Glutamatergic neuron (in vitro differentiated cells): ENCODE data around the gene PIK3CD. TPM values are rescaled to one million over a fixed set of nuclear protein-coding genes. Genes with fewer than 3 reads are reported as not detected.

ENCODE experiments used
- DNase-seq: peaks from one replicate; pipeline ENCODE4 v3.0.0; 2022
- H3K27ac Mint-ChIP-seq: one replicate; pipeline ENCODE4 v1.8.0; 2020; ENCODE audit warnings: mild to moderate bottlenecking, mixed read lengths, inconsistent platforms; ENCODE audit not compliant: unreplicated experiment
- H3K27me3 Mint-ChIP-seq: one replicate; pipeline ENCODE4 v1.8.0; 2020; ENCODE audit warnings: mild to moderate bottlenecking, moderate library complexity, mixed read lengths, inconsistent platforms; ENCODE audit not compliant: unreplicated experiment
- H3K36me3 Mint-ChIP-seq: one replicate; pipeline ENCODE4 v1.8.0; 2020; ENCODE audit warnings: mild to moderate bottlenecking, mixed read lengths, inconsistent platforms; ENCODE audit not compliant: unreplicated experiment
- H3K4me1 Mint-ChIP-seq: one replicate; pipeline ENCODE4 v1.8.0; 2020; ENCODE audit warnings: mild to moderate bottlenecking, low read depth, mixed read lengths, inconsistent platforms; ENCODE audit not compliant: unreplicated experiment
- H3K4me3 Mint-ChIP-seq: one replicate; pipeline ENCODE4 v1.8.0; 2020; ENCODE audit warnings: mild to moderate bottlenecking, mixed read lengths, inconsistent platforms; ENCODE audit not compliant: unreplicated experiment
- H3K9me3 Mint-ChIP-seq: one replicate; pipeline ENCODE4 v1.8.0; 2020; ENCODE audit warnings: mild to moderate bottlenecking, moderate library complexity, mixed read lengths, inconsistent platforms; ENCODE audit not compliant: unreplicated experiment
- total RNA-seq: library from RNA; stranded (reverse); fragmentation: NEBNext Ultra II Directional; extraction: Animal tissue kit (Norgen Biotek cat#: 25700); gene quantifications from one replicate; pipeline ENCODE4 v1.2.1, GENCODE V29; 2021; ENCODE audit not compliant: unreplicated experiment
- TF ChIP-seq, protein P1 (sequence below): fragments of 200-600 bp; sonication (generic); IDR thresholded peaks from one replicate; pipeline ENCODE4 v1.5.0; 2021; ENCODE audit not compliant: partially characterized antibody, unreplicated experiment

PIK3CD gene
- total RNA-seq, 1 donor from 2014 or later = 39.4 TPM

DNA sequence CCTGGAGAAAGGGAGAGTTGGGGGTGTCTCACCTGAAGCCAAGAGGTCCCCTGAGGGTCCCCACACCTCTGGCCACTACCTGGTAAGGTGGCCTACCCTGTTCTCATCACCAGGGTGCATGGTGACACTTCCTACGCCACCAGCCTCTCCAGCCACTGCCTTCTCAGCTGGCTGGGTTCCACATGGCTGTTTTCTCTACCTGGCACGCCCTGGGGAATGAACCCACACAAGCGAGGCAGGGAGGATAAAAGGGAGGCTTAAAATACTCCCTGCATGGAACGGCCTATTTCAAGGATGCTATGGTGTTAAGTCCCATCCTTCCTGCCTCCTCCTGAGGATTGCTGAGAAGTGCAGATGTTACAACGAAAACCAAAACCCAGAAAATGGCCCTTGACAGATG is 84.7 kb downstream of the PIK3CD start:
- H3K36me3 Mint-ChIP-seq = peaks cover 10% of the 10 kb centered on the region
- peaks cover 1% of the 10 kb centered on the region for H3K9me3 Mint-ChIP-seq

DNA sequence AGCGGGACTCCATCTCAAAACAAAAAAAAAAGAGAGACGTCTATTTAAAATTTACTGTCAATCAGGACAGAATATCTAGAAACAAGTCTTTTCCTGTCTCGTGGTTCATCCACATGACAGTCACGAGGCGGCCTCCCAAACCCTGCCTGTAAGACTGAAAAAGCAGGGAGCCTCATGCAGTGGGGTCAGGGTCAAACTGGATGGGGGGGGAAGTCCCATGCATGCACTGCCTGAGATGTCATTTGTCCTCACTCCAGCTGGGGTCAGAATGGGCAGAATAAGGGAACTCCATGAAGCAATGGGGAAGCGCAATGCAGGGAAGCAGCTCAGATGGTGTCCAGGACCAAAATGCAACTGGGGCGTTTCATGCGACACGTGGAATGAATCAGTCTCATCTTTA is 85.5 kb downstream of the PIK3CD start:
- H3K9me3 Mint-ChIP-seq = peaks cover 1% of the 10 kb centered on the region
- no peak overlapping the region for H3K4me3 Mint-ChIP-seq
- peaks cover 4% of the 10 kb centered on the region for H3K4me1 Mint-ChIP-seq
- peaks cover 5% of the 10 kb centered on the region for H3K36me3 Mint-ChIP-seq
- H3K27me3 Mint-ChIP-seq = peaks cover 3% of the 10 kb centered on the region
- no peak for DNase-seq
- peak overlapping the region; percentile 43 for H3K27ac Mint-ChIP-seq
- TF ChIP-seq, protein P1, sequence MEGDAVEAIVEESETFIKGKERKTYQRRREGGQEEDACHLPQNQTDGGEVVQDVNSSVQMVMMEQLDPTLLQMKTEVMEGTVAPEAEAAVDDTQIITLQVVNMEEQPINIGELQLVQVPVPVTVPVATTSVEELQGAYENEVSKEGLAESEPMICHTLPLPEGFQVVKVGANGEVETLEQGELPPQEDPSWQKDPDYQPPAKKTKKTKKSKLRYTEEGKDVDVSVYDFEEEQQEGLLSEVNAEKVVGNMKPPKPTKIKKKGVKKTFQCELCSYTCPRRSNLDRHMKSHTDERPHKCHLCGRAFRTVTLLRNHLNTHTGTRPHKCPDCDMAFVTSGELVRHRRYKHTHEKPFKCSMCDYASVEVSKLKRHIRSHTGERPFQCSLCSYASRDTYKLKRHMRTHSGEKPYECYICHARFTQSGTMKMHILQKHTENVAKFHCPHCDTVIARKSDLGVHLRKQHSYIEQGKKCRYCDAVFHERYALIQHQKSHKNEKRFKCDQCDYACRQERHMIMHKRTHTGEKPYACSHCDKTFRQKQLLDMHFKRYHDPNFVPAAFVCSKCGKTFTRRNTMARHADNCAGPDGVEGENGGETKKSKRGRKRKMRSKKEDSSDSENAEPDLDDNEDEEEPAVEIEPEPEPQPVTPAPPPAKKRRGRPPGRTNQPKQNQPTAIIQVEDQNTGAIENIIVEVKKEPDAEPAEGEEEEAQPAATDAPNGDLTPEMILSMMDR = no peak

More for the DNA sequence above, 84.7 kb downstream of the PIK3CD start:
- peaks cover 7% of the 10 kb centered on the region for H3K27me3 Mint-ChIP-seq
- TF ChIP-seq, protein P1 = no peak
- no peak overlapping the region for H3K4me3 Mint-ChIP-seq
- peaks cover 4% of the 10 kb centered on the region for H3K4me1 Mint-ChIP-seq
- no peak for DNase-seq
- no peak overlapping the region for H3K27ac Mint-ChIP-seq

DNA sequence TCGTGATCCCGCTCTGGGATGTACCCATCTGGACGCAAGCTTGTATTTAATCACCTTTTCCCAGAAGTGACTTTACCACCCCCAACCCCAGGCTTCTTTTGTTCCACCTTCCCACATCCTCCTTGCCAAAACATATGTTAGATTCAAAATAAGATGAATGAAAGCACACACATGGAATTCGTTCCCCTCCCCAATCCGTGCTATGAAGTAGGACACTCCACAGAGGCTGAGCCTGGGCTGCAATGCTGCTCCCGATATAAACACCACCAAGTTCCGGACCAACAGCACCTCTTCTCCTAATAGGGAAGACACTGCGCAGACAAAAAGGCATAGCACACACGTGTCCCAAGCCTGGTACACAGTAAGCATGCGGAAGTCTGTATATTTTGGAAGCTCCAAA is 86.1 kb downstream of the PIK3CD start:
- TF ChIP-seq, protein P1 = no peak
- Mint-ChIP-seq H3K36me3 (peaks cover 5% of the 10 kb centered on the region), H3K4me1 (peaks cover 4% of the 10 kb centered on the region), H3K9me3 (peaks cover 1% of the 10 kb centered on the region), H3K4me3 (peak overlapping the region; percentile 5), H3K27ac (peak overlapping the region; percentile 50), H3K27me3 (peaks cover 3% of the 10 kb centered on the region)
- DNase-seq = no peak

DNA sequence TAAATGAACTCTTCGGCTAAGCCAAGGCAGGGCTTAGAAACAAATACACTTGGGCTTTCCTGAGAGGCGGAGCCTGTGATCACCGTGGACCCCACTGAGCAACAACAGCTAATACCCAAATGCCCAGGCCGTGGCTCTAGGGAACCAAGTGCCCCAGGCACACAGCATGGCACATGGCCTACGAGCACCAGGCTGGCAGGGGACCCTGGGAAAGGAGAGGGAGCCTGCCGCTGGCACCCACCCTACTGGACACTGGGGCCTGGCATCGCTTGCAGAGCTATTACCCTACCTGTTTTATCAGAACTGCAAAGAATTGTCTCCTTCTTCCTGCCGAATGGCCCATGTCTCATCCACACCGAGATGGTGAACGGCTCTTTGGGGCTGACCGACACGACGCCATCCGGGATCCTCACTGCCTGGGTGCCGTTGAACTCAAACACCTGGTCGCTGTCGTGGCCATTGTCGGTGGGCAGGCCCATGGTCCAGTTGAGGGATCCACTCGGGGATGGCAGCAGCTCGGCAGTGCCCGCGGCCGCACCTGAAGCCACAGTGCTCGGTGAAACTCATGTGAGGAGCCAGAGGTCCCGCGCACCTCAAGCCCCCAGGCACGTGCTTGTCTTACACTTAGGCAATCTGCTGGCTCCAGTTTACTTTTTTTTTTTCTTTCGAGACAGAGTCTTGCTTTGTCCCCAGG is 92.7 kb downstream of the PIK3CD start:
- H3K9me3 Mint-ChIP-seq = no peaks in the 10 kb centered on the region
- TF ChIP-seq, protein P1 = no peak
- H3K27me3 Mint-ChIP-seq = peaks cover 2% of the 10 kb centered on the region
- H3K36me3 Mint-ChIP-seq = no peaks in the 10 kb centered on the region
- H3K4me1 Mint-ChIP-seq = no peaks in the 10 kb centered on the region
- H3K27ac Mint-ChIP-seq = peak overlapping the region; percentile 28
- H3K4me3 Mint-ChIP-seq = no peak overlapping the region
- DNase-seq = no peak

DNA sequence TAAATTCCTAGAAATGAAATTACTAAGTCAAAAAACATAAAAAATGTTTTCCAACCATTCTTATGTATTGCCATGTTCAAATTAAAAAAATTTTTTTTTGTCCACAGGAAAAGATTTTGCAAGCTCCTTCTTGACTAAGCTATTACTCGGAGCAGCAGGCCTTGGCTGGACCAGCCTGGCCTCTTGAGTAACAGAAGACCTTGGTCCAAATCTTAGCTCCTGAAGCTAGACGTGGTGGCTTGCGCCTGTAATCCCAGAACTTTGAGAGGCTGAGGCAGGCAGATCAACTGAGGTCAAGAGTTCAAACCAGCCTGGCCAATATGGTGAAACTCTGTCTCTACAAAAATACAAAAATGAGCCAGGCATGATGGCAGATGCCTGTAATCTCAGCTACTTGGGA is 94.7 kb downstream of the PIK3CD start:
- Mint-ChIP-seq H3K4me1 (no peaks in the 10 kb centered on the region), H3K36me3 (no peaks in the 10 kb centered on the region), H3K27ac (no peak overlapping the region), H3K4me3 (no peak overlapping the region), H3K27me3 (no peaks in the 10 kb centered on the region), H3K9me3 (no peaks in the 10 kb centered on the region)
- DNase-seq = no peak
- TF ChIP-seq, protein P1 = no peak
